HCT116 (cell line): ENCODE data around the gene KASH5. TPM values are rescaled to one million over a fixed set of nuclear protein-coding genes. Genes with fewer than 3 reads are reported as not detected.

Experiments used
- ATAC-seq: fragments of 200-7000 bp; cut with Tn5 transposase; 2 replicates; pipeline ENCODE4 v1.9.1; 2020; ENCODE audit warnings: mild to moderate bottlenecking, moderate library complexity
- BruUV-seq: library from RNA; stranded (reverse); fragments of 400-500 nt; replicated peaks from 2 replicates; lab custom pipeline; 2021; lab: Mats Ljungman, UMichigan
- CTCF ChIA-PET: fragments of 300-600 bp; sonication (Branson Sonifier 250); formaldehyde crosslinking; loops from one replicate; lab custom pipeline; 2021; ENCODE audit warnings: antibody characterized with exemption; lab: Charles Lee
- POLR2A ChIA-PET: fragments of 300-600, 350-600 bp; sonication (Branson Sonifier 250); formaldehyde crosslinking; loops from one replicate; lab custom pipeline; 2021; ENCODE audit warnings: antibody characterized with exemption; lab: Charles Lee
- RAD21 ChIA-PET, 2 experiments: fragments of 300-600 bp; sonication (Branson Sonifier 250); formaldehyde crosslinking; loops; one replicate each; lab custom pipeline; 2023; ENCODE audit warnings: low total read pairs in 2 of 2; ENCODE audit not compliant: uncharacterized antibody in 2 of 2, unreplicated experiment in 2 of 2, low non-redundant PET in 1 of 2; lab: Charles Lee
- DNase-seq: peaks from one replicate; pipeline ENCODE4 v3.0.0-alpha.2; 2010; ENCODE audit warnings: low read depth, low spot score
- H2AFZ ChIP-seq: fragments of 200-600 bp; shearing (Covaris generic), sonication (generic); 2 replicates; pipeline ENCODE4 v1.6.1; 2017; ENCODE audit warnings: low read depth, mixed run types, mixed read lengths, antibody characterized with exemption, low read length; ENCODE audit not compliant: poor library complexity, severe bottlenecking
- H3K27ac ChIP-seq: 2 replicates; pipeline ENCODE4 v1.5.1; 2012; ENCODE audit warnings: low read depth, low read length
- H3K27me3 ChIP-seq: fragments of 200-600 bp; sonication (generic); 2 replicates; pipeline ENCODE4 v1.6.1; 2016; ENCODE audit warnings: mixed run types, low read length, mixed read lengths; ENCODE audit not compliant: insufficient read depth
- H3K36me3 ChIP-seq, 2 experiments: fragments of 200-500 bp in 1 of 2; fragments of 200-600 bp in 1 of 2; sonication (Bioruptor generic) in 1 of 2; sonication (generic) in 1 of 2; 2 replicates each; pipeline versions ENCODE4 v1.5.1 to v1.6.1; 2014 to 2016; ENCODE audit warnings: low read length in 2 of 2, inconsistent platforms in 1 of 2, mixed read lengths in 1 of 2, mixed run types in 1 of 2; ENCODE audit not compliant: insufficient read depth in 2 of 2, control insufficient read depth in 1 of 2
- H3K4me1 ChIP-seq, 2 experiments: fragments of 200-600 bp in 1 of 2; sonication (generic) in 1 of 2; 2 replicates each; pipeline versions ENCODE4 v1.5.1 to v1.6.1; 2012 to 2017; ENCODE audit warnings: low read length in 2 of 2, inconsistent platforms in 1 of 2, mild to moderate bottlenecking in 1 of 2, mixed read lengths in 1 of 2, mixed run types in 1 of 2, moderate library complexity in 1 of 2; ENCODE audit not compliant: insufficient read depth in 2 of 2, control insufficient read depth in 1 of 2
- H3K4me2 ChIP-seq: fragments of 200-600 bp; sonication (generic); 2 replicates; pipeline ENCODE4 v1.6.1; 2017; ENCODE audit warnings: mixed run types, low read length, mixed read lengths
- H3K4me3 ChIP-seq, 2 experiments: fragments of 200-600 bp in 1 of 2; sonication (generic) in 1 of 2; replicated peaks in 1 of 2; 2 replicates each; pipeline ENCODE4 v1.5.1; 2011 to 2016; ENCODE audit warnings: low read length in 2 of 2, control low read depth in 1 of 2, low read depth in 1 of 2, mild to moderate bottlenecking in 1 of 2, mixed read lengths in 1 of 2, mixed run types in 1 of 2
- H3K79me2 ChIP-seq: fragments of 200-600 bp; sonication (generic); 2 replicates; pipeline ENCODE4 v1.6.1; 2017; ENCODE audit warnings: mild to moderate bottlenecking, mixed run types, low read length, moderate library complexity, mixed read lengths; ENCODE audit not compliant: insufficient read depth
- H3K9ac ChIP-seq: fragments of 200-600 bp; sonication (generic); 2 replicates; pipeline ENCODE4 v1.6.1; 2016; ENCODE audit warnings: low read length, mixed read lengths
- H3K9me2 ChIP-seq: fragments of 200-600 bp; sonication (generic), shearing (Covaris generic); 2 replicates; pipeline ENCODE4 v1.6.1; 2017; ENCODE audit warnings: mixed run types, mild to moderate bottlenecking, moderate library complexity; ENCODE audit not compliant: insufficient read depth
- H3K9me3 ChIP-seq, 2 experiments: fragments of 200-500 bp in 1 of 2; fragments of 200-600 bp in 1 of 2; sonication (Bioruptor generic) in 1 of 2; sonication (generic) in 1 of 2; 2 replicates each; pipeline ENCODE4 v1.6.1; 2014 to 2017; ENCODE audit warnings: low read length in 2 of 2, mixed read lengths in 2 of 2, inconsistent platforms in 1 of 2, low read depth in 1 of 2, mild to moderate bottlenecking in 1 of 2, mixed run types in 1 of 2, moderate library complexity in 1 of 2; ENCODE audit not compliant: control insufficient read depth in 1 of 2, insufficient read depth in 1 of 2
- H4K20me1 ChIP-seq: fragments of 200-600 bp; sonication (generic), shearing (Covaris generic); 2 replicates; pipeline ENCODE4 v1.6.1; 2017; ENCODE audit warnings: mixed run types, mild to moderate bottlenecking, moderate library complexity; ENCODE audit not compliant: insufficient read depth
- CBX3 ChIP-seq: IDR thresholded peaks from 2 replicates; pipeline ENCODE4 v1.6.1; 2012; ENCODE audit warnings: low read depth
- CEBPB ChIP-seq: IDR thresholded peaks from 2 replicates; pipeline ENCODE4 v1.6.1; 2012; ENCODE audit warnings: low read depth
- EGR1 ChIP-seq: IDR thresholded peaks from 2 replicates; pipeline ENCODE4 v1.6.1; 2012; ENCODE audit warnings: low read depth
- ELF1 ChIP-seq: IDR thresholded peaks from 2 replicates; pipeline ENCODE4 v1.6.1; 2012; ENCODE audit warnings: low read depth, borderline replicate concordance
- EZH2phosphoT487 ChIP-seq: fragments of 200-600 bp; IDR thresholded peaks from 2 replicates; pipeline ENCODE4 v1.6.1; 2018; ENCODE audit warnings: antibody characterized with exemption, borderline replicate concordance
- FOSL1 ChIP-seq: IDR thresholded peaks from 2 replicates; pipeline ENCODE4 v1.6.1; 2012; ENCODE audit warnings: low read depth
- JUND ChIP-seq: IDR thresholded peaks from 2 replicates; pipeline ENCODE4 v1.6.1; 2012
- POLR2A ChIP-seq: IDR thresholded peaks from 2 replicates; pipeline ENCODE4 v1.7.0; 2011; ENCODE audit warnings: borderline replicate concordance; ENCODE audit not compliant: insufficient read depth, insufficient read length; ENCODE audit errors: extremely low read depth
- RAD21 ChIP-seq: IDR thresholded peaks from 2 replicates; pipeline ENCODE4 v1.6.1; 2012; ENCODE audit warnings: low read depth, mild to moderate bottlenecking
- SIN3A ChIP-seq: IDR thresholded peaks from 2 replicates; pipeline ENCODE4 v1.6.1; 2012; ENCODE audit warnings: low read depth
- SP1 ChIP-seq: IDR thresholded peaks from 2 replicates; pipeline ENCODE4 v1.6.1; 2012; ENCODE audit warnings: low read depth
- TCF7L2 ChIP-seq: IDR thresholded peaks from 2 replicates; pipeline ENCODE4 v1.7.0; 2011; ENCODE audit warnings: borderline replicate concordance, inconsistent platforms; ENCODE audit not compliant: insufficient read depth, insufficient read length; ENCODE audit errors: extremely low read depth
- YY1 ChIP-seq: IDR thresholded peaks from 2 replicates; pipeline ENCODE4 v1.6.1; 2011; ENCODE audit warnings: low read length, low read depth, moderate library complexity, mild to moderate bottlenecking; ENCODE audit not compliant: insufficient replicate concordance; ENCODE audit errors: extremely low read depth
- ZFX ChIP-seq: fragments of 450-650 bp; IDR thresholded peaks from 2 replicates; pipeline ENCODE4 v1.6.1; 2017
- ZNF274 ChIP-seq: fragments of 200-500 bp; sonication (Bioruptor generic); IDR thresholded peaks from 2 replicates; pipeline ENCODE4 v1.6.1; 2014; ENCODE audit warnings: mild to moderate bottlenecking, low read depth, low read length, inconsistent platforms
- intact Hi-C: fragments of 100-400 bp; cut with micrococcal nuclease; formaldehyde crosslinking; loops from 2 replicates; pipeline ENCODE4 v1.10.0; 2022
- total RNA-seq: library from RNA; stranded (reverse); gene quantifications from one replicate; pipeline ENCODE4 v1.2.1, GENCODE V29; 2021; ENCODE audit not compliant: unreplicated experiment
- TF ChIP-seq, protein P1 (sequence below), 3 experiments: fragments of 200-600 bp in 1 of 3; sonication (generic) in 1 of 3; IDR thresholded peaks in 2 of 3; conservative IDR thresholded peaks in 1 of 3; 2 replicates each; pipeline ENCODE4 v1.5.1; 2012 to 2017; ENCODE audit warnings: low read depth in 2 of 3, low read length in 2 of 3, antibody characterized with exemption in 1 of 3, borderline replicate concordance in 1 of 3, control low read depth in 1 of 3, mild to moderate bottlenecking in 1 of 3, mixed read lengths in 1 of 3, mixed run types in 1 of 3, moderate library complexity in 1 of 3; ENCODE audit not compliant: insufficient read depth in 1 of 3
- TF ChIP-seq, protein P2 (sequence below): IDR thresholded peaks from 2 replicates; pipeline ENCODE4 v1.6.1; 2011; ENCODE audit warnings: mild to moderate bottlenecking, low read length, moderate library complexity; ENCODE audit not compliant: insufficient replicate concordance; ENCODE audit errors: extremely low read depth

KASH5 gene
- total RNA-seq, 1 experiment from 2014 or later, result not detected

DNA sequence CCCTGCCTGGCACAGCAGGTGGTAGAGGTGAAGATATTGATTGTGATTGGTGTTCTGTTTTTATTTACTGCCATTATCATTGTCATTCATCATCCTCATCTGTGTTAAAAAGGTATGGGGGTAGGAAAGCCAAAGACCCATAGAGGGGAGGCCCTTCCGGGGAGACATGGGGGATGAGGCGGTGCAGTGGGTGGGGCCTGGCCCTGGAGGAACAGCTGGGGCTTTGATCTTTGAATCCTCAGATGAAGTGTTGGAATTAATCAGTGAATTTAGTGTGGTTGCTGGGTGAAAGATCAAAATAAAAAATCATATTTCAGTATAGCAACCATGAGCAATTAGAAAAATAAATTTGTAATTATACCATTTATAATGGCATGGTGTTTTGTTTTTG is 27.8 kb downstream of the KASH5 start (continued):
- TF ChIP-seq CBX3, result no peak
- TF ChIP-seq ZFX, result no peak

DNA sequence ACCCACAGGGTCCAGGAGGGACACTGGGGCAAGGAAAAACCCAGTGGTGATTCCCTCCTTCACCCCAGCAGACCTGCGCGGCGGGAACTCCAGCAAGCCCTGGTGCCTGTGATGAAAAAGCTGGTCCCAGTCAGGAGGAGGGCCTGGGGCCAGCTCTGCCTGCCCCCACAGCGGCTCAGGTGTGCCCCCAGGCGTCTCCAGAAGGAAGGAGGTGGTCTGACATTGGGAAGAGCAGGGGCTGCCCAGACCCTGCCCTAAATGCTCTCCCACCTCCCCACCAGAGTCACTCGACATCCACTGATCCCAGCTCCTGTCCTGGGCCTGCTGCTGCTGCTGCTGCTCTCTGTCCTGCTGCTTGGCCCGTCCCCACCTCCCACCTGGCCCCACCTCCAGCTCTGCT is 29.0 kb downstream of the KASH5 start:
- no peaks in the 10 kb centered on the region for H3K9me3 ChIP-seq
- ATAC-seq (no peak), DNase-seq (no peak)
- peaks cover 0 to 5% of the 10 kb centered on the region in 2 experiments; a peak in 1 of 4 replicates for H3K4me1 ChIP-seq
- no peak overlapping the region for H3K4me2 ChIP-seq
- intact Hi-C loops, result no loop called here
- H4K20me1 ChIP-seq, result no peaks in the 10 kb centered on the region
- no peak overlapping the region for H3K27ac ChIP-seq
- no peak overlapping the region for H3K9ac ChIP-seq
- POLR2A ChIA-PET, result no interaction called here
- no TSS peak for BruUV-seq
- no peaks in the 10 kb centered on the region for H3K36me3 ChIP-seq
- RAD21 ChIA-PET, result interaction anchor here in 1 of 2 experiments (0.6 kb wide), 1 partner anchor 13 kb away, joined by 4 read pairs; no protein-coding TSS in a partner anchor
- TF ChIP-seq ZNF274 (no peak), RAD21 (no peak), SIN3A (no peak)
- TF ChIP-seq, all 23 proteins: peak for 0
- Histone ChIP-seq H3K27me3 (peaks cover 20% of the 10 kb centered on the region; the same call in 1 of the 2 replicates), H2AFZ (no peak overlapping the region), H3K79me2 (no peaks in the 10 kb centered on the region), H3K4me3 (no peak overlapping the region), H3K9me2 (no peaks in the 10 kb centered on the region)
- CTCF ChIA-PET, result no interaction called here

DNA sequence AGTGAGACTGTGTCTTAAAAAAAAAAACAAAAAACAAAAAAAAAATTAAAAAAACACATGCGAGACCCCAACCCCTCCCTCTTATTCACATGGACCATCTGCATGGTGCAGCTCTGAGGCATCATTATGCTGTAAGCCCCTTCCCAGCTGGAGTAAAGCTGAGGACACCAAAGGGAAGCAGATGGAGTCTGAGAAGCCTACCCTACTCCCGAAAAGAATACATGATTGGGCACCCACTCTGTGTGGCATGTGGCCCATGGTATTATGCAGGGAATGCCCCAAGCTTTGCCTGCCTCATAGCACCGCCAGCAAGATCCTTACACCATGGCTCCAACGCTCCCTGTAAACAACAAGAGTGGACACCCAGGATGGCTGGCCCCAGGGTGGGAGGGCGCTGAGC is 30.5 kb downstream of the KASH5 start:
- no peak overlapping the region for H3K4me3 ChIP-seq
- H3K27ac ChIP-seq, result no peak overlapping the region
- H3K4me2 ChIP-seq, result no peak overlapping the region
- no peak for ATAC-seq
- H3K9ac ChIP-seq, result no peak overlapping the region
- H3K4me1 ChIP-seq, result peaks cover 0 to 5% of the 10 kb centered on the region in 2 experiments; a peak in 1 of 4 replicates
- H3K9me2 ChIP-seq, result no peaks in the 10 kb centered on the region
- no peaks in the 10 kb centered on the region for H3K9me3 ChIP-seq
- ChIA-PET CTCF (no interaction called here), POLR2A (no interaction called here), RAD21 (no interaction called here)
- H2AFZ ChIP-seq, result no peak overlapping the region
- no peaks in the 10 kb centered on the region for H4K20me1 ChIP-seq
- H3K79me2 ChIP-seq, result no peaks in the 10 kb centered on the region
- no peak for DNase-seq
- intact Hi-C loops, result no loop called here
- H3K27me3 ChIP-seq, result peaks cover 20% of the 10 kb centered on the region; the same call in 1 of the 2 replicates
- H3K36me3 ChIP-seq, result no peaks in the 10 kb centered on the region
- no TSS peak for BruUV-seq
- TF ChIP-seq, protein P1, sequence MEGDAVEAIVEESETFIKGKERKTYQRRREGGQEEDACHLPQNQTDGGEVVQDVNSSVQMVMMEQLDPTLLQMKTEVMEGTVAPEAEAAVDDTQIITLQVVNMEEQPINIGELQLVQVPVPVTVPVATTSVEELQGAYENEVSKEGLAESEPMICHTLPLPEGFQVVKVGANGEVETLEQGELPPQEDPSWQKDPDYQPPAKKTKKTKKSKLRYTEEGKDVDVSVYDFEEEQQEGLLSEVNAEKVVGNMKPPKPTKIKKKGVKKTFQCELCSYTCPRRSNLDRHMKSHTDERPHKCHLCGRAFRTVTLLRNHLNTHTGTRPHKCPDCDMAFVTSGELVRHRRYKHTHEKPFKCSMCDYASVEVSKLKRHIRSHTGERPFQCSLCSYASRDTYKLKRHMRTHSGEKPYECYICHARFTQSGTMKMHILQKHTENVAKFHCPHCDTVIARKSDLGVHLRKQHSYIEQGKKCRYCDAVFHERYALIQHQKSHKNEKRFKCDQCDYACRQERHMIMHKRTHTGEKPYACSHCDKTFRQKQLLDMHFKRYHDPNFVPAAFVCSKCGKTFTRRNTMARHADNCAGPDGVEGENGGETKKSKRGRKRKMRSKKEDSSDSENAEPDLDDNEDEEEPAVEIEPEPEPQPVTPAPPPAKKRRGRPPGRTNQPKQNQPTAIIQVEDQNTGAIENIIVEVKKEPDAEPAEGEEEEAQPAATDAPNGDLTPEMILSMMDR (IDR thresholded peaks at IDR 0.05 in 2 of 3, conservative IDR thresholded peaks at IDR 0.05 in 1 of 3; ENCODE audit: borderline replicate concordance in 1 of 3, insufficient read depth in 1 of 3, low read depth in 2 of 3, low read length in 2 of 3), result no peak
- TF ChIP-seq SIN3A (no peak), POLR2A (no peak), ZFX (no peak), FOSL1 (no peak), CEBPB (no peak), EZH2phosphoT487 (no peak), ELF1 (no peak), JUND (no peak), TCF7L2 (no peak), EGR1 (no peak), ZNF274 (no peak), SP1 (no peak), YY1 (no peak)
- TF ChIP-seq, protein P2, sequence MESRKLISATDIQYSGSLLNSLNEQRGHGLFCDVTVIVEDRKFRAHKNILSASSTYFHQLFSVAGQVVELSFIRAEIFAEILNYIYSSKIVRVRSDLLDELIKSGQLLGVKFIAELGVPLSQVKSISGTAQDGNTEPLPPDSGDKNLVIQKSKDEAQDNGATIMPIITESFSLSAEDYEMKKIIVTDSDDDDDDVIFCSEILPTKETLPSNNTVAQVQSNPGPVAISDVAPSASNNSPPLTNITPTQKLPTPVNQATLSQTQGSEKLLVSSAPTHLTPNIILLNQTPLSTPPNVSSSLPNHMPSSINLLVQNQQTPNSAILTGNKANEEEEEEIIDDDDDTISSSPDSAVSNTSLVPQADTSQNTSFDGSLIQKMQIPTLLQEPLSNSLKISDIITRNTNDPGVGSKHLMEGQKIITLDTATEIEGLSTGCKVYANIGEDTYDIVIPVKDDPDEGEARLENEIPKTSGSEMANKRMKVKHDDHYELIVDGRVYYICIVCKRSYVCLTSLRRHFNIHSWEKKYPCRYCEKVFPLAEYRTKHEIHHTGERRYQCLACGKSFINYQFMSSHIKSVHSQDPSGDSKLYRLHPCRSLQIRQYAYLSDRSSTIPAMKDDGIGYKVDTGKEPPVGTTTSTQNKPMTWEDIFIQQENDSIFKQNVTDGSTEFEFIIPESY, result no peak
